Gastrocnemius medialis (tissue), 4 donors: ENCODE data around the gene DUSP2.

Experiments
- POLR2A ChIP-seq, 2 donors: fragments of 450-650 bp; IDR thresholded peaks; one replicate each; pipeline ENCODE4 v1.6.1; 2017; ENCODE audit warnings: antibody characterized with exemption in 2 of 2, mild to moderate bottlenecking in 2 of 2, moderate library complexity in 2 of 2
- TF ChIP-seq, protein P1 (sequence below), 5 experiments: fragments of 450-650 bp in 3 of 5; fragments of 200-600 bp in 2 of 5; sonication (generic) in 2 of 5; IDR thresholded peaks in 4 of 5; conservative IDR thresholded peaks in 1 of 5; 1 replicate in 4 of 5; 2 replicates in 1 of 5; pipeline ENCODE4 v1.5.1; 2016 to 2019; ENCODE audit warnings: antibody characterized with exemption in 5 of 5, mild to moderate bottlenecking in 3 of 5, moderate library complexity in 3 of 5

DNA sequence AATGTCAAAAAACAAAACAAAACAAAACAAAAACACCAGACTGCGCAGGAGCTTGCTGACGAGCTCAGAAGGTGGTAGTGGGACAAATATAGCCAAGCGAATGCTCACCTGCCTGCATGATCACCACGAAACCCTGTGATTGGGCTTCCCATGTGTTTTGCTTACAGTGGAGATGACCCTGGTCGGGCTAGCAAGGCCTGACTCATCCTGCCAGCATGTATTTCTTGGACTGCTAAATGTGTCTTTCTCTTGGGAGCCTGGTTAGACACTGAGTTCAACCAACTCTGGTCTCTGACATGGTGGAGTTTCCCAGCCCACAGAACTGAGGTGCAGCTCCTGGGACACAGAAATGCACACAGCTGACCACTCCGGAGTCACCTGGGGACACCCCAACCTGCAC, 30.7 kb upstream of the DUSP2 start:
- TF ChIP-seq, protein P1, sequence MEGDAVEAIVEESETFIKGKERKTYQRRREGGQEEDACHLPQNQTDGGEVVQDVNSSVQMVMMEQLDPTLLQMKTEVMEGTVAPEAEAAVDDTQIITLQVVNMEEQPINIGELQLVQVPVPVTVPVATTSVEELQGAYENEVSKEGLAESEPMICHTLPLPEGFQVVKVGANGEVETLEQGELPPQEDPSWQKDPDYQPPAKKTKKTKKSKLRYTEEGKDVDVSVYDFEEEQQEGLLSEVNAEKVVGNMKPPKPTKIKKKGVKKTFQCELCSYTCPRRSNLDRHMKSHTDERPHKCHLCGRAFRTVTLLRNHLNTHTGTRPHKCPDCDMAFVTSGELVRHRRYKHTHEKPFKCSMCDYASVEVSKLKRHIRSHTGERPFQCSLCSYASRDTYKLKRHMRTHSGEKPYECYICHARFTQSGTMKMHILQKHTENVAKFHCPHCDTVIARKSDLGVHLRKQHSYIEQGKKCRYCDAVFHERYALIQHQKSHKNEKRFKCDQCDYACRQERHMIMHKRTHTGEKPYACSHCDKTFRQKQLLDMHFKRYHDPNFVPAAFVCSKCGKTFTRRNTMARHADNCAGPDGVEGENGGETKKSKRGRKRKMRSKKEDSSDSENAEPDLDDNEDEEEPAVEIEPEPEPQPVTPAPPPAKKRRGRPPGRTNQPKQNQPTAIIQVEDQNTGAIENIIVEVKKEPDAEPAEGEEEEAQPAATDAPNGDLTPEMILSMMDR (IDR thresholded peaks at IDR 0.05 in 4 of 5, conservative IDR thresholded peaks at IDR 0.05 in 1 of 5): no peak
- TF ChIP-seq POLR2A (IDR thresholded peaks at IDR 0.05): no peak
